HG03460 (cell line): Measurements from ENCODE around the gene PANK3.

Experiments
- ATAC-seq: cut with Tn5 transposase; IDR thresholded peaks from one replicate; pipeline ENCODE4 v1.9.1; 2021; ENCODE audit not compliant: unreplicated experiment

Gene PANK3

GRCh38 chr5:168578538-168579487 is at the start of gene PANK3:
TSS of gene PANK3 (minus strand) at chr5:168579368. CDS start at chr5:168579283, 85 bp downstream.
- peak; percentile 49 for ATAC-seq

GRCh38 chr5:168624850-168625364 is 45.7 kb upstream of the PANK3 start:
- ATAC-seq: no peak

- no peak for ATAC-seq
These were observed 41.6 kb upstream of the PANK3 start for GRCh38 chr5:168620807-168621206.

- no peak for ATAC-seq
These were observed 35.5 kb upstream of the PANK3 start for GRCh38 chr5:168614661-168615060.

GRCh38 chr5:168613996-168614395 is 34.8 kb upstream of the PANK3 start:
- no peak for ATAC-seq

- ATAC-seq: no peak
These were observed 34.2 kb upstream of the PANK3 start for GRCh38 chr5:168613396-168613795.

GRCh38 chr5:168612996-168613395 is 33.8 kb upstream of the PANK3 start:
- ATAC-seq: no peak

- no peak for ATAC-seq
These were observed 33.0 kb upstream of the PANK3 start for GRCh38 chr5:168612123-168612522.

- no peak for ATAC-seq
These were observed 32.0 kb upstream of the PANK3 start for GRCh38 chr5:168611165-168611564.

GRCh38 chr5:168609806-168610482 is 30.8 kb upstream of the PANK3 start:
- no peak for ATAC-seq

- ATAC-seq: no peak
These were observed 29.7 kb upstream of the PANK3 start for GRCh38 chr5:168608821-168609220.

- ATAC-seq: no peak
These were observed 29.2 kb upstream of the PANK3 start for GRCh38 chr5:168608386-168608785.

- ATAC-seq: no peak
These were observed 28.8 kb upstream of the PANK3 start for GRCh38 chr5:168607946-168608345.

GRCh38 chr5:168606562-168606961 is 27.4 kb upstream of the PANK3 start:
- ATAC-seq: no peak

- no peak for ATAC-seq
These were observed 25.3 kb upstream of the PANK3 start for GRCh38 chr5:168604436-168604835.

- ATAC-seq: no peak
These were observed 24.6 kb upstream of the PANK3 start for GRCh38 chr5:168603746-168604145.

GRCh38 chr5:168602517-168602916 is 23.3 kb upstream of the PANK3 start:
- no peak for ATAC-seq

GRCh38 chr5:168601972-168602371 is 22.8 kb upstream of the PANK3 start:
- no peak for ATAC-seq

- no peak for ATAC-seq
These were observed 21.2 kb upstream of the PANK3 start for GRCh38 chr5:168600409-168600808.

- ATAC-seq: no peak
These were observed 20.7 kb upstream of the PANK3 start for GRCh38 chr5:168599826-168600225.

GRCh38 chr5:168598639-168599038 is 19.5 kb upstream of the PANK3 start:
- ATAC-seq: no peak

GRCh38 chr5:168596927-168597326 is 17.8 kb upstream of the PANK3 start:
- no peak for ATAC-seq
